ENCODE data around the gene DGAT2.
"Not testable (repeated sequence)": the region's sequence is repeated elsewhere in the genome, so short reads cannot be mapped to it uniquely, and the experiment has no call there.

Gene DGAT2, protein sequence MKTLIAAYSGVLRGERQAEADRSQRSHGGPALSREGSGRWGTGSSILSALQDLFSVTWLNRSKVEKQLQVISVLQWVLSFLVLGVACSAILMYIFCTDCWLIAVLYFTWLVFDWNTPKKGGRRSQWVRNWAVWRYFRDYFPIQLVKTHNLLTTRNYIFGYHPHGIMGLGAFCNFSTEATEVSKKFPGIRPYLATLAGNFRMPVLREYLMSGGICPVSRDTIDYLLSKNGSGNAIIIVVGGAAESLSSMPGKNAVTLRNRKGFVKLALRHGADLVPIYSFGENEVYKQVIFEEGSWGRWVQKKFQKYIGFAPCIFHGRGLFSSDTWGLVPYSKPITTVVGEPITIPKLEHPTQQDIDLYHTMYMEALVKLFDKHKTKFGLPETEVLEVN

DNA sequence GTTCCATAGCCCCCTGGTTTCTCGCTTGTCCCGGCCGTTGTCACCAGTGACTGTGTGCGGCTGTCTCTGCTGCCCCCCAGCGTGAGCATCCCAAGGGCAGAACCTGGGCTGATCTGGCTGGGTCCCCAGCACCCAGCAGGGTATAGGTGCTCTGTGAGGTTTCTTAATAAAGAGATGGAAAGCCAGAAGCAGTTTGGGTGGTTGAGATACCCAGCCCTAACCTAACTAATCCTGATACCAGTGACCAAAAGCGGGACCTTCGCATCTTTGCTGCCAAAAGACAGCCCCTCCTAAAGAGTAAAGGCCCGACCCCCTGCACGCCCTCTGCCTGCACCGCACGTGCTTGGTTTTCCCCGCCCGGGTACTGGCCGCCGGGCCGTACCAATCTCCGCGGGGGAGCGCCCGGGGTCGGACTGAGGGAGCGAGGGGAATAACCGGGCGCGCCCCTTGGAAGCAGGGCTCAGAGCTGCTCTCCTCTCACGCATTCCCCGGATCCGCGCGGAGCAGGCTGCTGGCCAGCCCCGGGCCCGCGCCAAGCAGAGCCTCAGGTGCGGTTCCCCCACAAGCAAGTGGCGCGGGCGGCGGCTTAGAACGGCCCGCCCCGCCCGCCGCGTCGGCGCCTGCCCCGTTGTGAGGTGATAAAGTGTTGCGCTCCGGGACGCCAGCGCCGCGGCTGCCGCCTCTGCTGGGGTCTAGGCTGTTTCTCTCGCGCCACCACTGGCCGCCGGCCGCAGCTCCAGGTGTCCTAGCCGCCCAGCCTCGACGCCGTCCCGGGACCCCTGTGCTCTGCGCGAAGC, at the start of gene DGAT2:
DGAT2 (plus strand) TSS at position 667 of the 797 bp plus-strand sequence. CDS start 214 bp downstream, outside the sequence.
- DNase-seq: peak; percentile 53

DNA sequence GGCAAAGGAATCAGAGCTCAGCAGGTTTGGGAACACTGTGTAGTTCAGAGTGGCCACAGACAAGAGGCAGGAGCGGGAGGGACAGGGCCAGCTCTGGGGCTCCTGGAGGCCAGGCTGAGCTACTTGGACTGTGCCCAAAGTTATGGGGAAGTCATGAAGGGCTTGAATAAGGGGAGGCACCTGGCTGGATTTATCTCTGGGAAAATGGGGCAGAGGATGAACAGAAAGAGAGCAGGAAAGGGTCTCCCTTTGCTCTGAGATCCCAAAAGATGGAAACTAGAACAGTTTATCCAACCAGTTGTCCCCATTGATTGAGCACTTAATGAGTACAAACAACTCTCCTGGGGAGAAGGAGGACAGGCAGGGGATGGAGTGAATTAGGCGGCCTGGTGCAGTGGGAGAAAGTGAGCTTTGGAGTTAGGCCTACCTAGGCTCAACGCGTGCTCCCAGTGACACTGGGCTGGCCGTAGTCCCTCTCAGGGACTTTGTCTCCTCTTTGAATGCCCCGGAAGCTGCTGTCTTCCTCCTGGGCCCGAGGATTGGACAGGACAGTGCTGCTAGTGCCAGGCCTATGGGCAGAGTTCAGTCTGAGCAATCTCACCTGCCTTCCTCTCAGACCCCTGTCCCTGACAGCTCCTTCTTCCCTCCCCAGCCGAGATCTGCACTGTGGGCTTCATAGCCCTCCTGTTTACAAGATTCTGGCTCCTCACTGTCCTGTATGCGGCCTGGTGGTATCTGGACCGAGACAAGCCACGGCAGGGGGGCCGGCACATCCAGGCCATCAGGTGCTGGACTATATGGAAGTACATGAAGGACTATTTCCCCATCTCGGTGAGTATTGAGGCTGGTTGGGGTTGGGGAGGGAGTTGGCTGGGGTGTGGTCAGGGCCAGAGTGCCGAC, 49.0 kb upstream of the DGAT2 start:
- no peak for DNase-seq

DNA sequence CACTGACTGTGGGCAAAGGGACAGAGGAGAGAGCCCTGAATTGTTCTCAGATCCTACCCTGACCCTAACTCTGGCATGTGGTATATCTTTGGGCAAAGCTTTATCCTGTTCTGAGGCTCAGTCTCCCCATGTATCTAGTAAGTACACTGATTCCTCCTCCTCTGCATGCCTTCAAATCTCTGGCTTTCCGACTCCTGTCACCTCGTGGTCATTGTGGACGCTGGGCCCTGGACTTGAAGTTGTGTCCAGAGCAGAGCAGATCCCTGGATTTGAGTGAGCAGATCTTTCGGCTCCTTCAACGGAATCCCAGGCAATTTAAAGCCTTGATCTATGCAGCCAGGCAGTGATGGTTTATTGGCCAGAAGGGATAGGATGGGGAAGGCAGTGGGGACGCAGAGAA, 47.9 kb upstream of the DGAT2 start:
- no peak for DNase-seq

DNA sequence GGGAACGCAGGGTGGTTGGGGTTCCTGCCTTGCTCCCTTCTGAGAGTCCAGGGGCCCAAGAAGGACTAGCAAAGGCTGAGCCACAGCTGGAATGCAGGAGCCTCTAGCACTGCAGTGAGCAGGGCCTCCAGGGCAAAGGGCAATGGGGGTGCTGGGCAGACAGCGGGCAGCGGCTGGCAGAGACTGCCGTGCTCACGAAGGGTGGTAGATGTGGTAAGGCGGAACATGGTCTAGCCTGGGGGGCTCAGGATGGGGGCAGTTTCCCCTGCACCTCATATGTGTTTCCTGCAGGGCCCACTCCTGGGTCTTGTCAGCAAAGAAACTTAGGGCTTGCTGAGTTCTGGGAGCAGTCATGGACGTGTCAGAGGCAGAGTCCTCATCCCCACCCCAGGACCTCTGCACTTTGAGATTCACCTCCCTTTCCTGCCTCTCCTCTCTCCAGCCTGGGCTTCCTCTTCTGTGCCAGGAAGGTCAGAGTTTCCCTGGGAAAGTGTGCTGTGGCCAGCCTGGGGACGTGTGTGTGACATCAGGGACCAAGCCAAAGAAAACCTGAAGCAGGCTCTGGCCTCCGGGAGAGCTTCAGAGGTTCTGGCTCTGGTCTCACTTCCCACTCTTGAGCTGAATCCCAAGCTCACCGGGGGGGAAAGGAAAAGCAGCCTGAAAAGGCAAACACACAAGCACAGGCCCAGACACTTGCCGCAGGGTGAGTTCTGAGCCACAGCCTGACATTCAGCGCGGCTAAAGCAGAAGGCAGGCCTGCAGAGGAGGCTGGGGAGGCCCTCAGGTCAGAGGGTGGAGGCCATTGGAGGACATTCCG, 46.5 kb upstream of the DGAT2 start:
- DNase-seq: no peak

DNA sequence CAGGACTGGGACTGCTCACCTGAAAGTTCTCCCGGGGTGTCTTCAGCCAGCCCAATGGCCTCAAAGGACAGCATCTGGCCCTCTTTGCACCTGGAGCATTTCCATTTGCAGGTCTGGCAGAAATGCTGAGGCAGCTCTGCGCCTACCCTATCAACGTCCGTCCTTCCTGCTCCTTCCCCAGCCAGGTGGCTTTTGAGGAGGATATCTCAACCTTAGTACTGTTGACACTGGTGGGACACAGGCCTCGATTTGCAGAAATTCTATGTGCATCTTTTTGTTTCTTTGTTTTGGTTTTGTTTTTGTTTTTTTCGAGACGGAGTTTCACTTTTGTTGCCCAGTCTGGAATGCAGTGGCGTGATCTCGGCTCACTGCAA, 45.9 kb upstream of the DGAT2 start:
- no peak for DNase-seq

DNA sequence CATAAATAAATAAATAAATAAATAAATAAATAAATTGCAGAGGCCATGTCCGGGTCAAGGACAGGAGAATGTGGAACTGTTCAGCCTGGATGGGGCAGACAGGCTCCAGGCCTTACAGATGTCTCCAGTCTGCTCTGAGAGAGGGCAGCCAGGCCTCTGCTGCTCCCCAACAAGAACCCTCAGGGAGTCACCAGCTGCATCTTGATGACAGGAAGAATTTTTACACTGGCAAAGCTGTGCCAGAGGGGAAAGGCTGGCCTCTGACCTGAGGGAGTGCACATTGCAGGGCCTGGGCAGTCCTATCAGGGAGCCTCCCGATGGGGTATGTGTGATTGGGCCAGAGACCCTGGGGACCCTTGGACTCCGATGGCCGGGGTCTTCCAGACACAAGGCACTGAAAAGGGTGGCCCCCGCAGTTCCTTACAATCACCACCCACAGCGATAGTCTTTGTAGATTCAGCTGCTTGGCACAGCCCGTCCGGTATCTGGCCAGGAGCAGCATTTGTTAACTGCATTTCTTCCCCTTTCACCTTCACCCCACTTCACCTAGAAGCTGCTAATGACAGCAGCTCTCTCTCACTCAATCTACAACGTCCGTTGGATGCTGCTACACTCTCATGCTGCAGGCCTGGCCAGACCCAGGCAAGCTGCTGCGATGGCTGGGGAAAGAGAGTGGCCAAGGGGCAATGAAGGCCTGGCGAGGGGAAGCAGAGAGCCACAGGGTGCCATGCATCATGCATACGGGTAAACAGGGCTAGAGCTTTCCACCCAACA, 42.8 kb upstream of the DGAT2 start:
- DNase-seq: no peak

DNA sequence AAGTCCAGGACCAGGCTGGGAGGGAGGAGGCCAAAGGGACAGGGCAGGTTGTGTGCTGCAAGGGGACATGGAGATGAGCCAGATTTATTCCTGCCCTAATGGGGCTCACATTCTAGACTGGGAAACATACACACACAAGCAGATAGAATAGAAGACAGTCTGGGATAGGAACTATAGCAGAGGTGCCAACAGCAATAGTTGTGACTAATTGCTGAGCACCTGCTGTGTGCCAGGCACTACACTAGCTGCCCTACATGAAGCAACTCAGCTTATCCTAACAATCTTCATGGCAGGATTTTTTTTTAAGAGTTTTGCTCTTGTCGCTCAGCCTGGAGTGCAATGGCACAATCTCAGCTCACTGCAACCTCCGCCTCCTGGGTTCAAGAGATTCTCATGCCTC, 39.6 kb upstream of the DGAT2 start:
- no peak for DNase-seq

DNA sequence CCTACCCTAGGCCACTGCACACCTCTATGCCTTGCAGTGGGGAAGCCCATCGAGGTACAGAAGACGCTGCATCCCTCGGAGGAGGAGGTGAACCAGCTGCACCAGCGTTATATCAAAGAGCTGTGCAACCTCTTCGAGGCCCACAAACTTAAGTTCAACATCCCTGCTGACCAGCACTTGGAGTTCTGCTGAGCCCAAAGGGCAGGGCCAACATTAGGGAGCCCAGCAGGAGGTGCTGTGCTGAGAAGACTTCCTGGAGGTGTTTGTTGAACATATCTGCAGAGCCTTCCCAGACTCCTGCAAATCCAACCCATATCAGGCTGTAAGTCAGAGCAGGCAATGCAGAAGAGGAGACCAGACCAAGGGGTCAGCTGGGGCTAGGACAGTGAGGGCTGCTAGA, 37.5 kb upstream of the DGAT2 start:
- DNase-seq: no peak

DNA sequence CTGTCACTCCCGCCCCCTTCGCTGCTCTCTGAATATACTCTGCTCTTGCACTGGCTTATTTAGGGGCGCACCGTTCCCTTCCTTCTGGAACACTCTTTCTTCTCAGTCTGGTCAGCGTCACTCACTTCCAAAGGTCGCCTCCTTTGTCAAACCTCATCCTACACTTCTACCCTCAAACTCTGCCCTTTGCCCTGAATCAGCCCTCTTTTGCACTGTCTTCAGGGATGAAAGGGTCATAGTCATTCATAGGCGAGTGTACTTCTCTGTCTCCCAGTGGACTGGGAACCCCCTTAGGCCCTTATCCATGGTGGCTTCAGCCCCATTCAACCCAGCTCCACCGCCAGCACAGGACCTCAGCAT, 35.5 kb upstream of the DGAT2 start:
- no peak for DNase-seq

DNA sequence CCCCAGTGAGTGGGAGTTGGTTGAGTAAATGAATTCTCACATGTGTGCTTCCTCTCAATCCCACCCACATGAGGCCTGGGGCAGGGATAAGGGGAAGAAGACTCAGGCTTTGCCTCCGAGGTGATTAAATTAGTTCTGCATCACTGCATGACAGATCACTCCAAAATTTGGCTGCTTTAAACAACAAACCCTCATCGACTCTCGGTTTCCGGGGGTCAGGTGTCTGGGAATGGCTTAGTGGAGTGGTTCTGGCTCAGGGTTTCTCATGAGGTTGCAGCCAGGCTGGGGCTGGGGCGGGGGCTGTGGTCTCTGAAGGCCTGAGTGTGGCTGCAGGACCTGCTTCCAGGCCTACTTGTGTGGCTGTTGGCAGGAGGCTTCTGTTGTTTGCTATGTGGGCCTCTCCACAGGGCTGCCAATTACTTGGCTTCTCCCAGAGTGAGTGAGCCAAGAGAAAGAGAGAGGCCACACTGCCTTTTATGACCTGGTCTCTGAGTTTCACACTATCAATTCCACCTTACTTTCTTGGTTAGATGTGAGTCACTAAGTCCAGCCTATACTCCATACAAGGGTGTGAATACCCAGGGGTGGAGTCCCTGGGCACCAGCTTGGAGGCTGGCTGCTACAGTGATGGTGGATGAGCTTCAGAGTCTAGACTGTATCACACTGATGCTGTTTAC, 35.0 kb upstream of the DGAT2 start:
- DNase-seq: no peak

DNA sequence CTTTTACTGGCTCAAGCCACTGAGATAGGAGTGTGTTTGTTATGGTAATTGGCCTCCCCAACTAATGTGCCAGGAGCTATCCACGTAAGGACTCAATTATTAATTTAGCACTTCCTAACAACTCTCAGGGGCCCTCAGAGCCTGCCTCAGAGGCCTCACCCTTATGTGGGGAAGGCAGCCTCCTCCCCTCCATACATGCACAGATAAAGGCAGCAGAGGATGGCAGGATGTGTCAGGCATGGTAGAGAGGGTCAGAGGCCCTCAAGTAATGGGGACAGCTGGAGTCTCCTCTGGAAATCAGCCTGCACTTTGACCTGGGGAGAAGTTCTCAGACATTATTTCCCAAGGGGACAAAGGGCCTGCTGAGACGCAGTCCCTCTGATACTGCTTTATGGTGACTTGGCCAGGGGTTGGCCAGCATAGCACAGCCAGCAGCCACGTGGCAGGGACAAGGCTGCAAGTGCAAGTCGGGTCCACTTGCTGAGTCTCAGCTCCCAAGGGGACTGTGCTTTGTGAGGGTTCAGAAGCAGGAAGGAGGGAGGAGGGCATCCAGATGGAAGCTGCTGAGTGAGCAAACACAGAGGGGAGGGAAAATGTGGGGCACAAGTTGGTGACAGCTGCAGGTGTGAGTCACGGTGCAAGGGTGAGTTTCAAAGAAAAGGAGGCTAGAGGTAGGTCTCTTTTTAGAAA, 33.9 kb upstream of the DGAT2 start:
- no peak for DNase-seq

DNA sequence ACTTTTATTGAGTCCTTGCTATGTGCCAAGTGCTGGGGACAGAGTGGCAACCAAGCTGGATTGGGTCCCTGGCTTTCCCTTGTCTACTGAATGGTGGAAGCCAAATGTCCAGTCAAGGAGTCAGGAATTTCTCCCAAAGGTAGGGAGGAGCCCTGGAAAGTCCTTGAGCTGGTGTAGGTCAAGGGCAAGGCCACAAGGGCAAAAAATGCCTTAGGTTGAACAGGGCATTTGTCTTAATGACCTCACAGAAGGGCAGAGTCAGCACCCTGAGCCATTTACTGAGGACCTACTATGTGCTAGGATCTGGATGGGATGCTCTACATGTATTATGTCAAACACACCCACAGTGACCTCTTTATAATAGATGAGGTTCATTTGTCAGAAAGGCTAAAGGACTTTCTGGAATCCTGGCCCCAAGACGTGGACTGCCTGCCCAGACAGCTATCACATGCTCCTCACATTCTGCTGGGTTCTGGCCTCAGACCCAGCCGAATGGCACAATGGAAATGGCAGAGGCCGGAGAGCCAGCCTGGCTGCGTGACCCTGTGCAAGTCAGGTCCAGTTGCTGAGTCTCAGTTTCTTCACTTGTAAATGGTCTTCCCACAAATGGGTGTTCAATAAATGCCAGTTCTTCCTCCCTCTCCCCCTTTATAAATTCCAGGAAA, 33.3 kb upstream of the DGAT2 start:
- no peak for DNase-seq

DNA sequence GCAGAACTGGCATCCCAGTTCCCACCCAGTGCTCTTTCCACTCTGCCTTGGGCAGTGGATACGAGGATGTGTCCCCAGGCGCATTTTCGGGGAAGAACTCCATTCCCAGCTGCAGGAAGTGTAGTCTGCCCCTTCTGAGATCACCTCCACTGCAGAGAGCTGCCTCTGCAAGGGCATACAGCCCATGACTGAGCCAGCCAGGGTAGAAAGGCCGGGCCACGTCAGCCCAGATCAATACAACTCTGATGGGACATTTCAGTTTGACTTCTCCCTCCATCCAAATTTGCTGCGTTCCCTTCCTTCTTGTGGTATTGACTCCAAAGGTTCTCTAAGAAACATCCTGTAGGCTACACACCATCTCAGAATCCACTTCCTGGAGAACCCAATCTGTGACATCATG, 31.3 kb upstream of the DGAT2 start:
- no peak for DNase-seq

DNA sequence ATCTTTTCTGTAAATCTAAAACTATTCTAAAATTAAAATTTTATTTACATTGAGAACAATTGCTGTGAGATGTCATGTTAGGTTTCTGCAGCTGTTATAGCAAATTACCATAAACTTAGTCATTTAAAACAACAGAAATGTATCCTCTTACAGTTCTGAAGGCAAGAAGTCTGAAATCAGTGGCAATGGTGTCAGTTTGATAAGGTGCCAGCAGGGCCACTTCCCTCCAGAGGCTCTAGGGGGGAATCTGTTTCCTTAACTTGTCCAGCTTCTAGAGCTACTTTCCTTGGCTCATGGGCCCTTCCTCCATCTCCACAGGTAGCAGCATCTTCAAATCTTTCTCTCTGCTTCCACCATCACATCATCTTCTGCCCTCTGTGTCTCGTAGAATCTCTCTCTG, 27.9 kb upstream of the DGAT2 start:
- no peak for DNase-seq

DNA sequence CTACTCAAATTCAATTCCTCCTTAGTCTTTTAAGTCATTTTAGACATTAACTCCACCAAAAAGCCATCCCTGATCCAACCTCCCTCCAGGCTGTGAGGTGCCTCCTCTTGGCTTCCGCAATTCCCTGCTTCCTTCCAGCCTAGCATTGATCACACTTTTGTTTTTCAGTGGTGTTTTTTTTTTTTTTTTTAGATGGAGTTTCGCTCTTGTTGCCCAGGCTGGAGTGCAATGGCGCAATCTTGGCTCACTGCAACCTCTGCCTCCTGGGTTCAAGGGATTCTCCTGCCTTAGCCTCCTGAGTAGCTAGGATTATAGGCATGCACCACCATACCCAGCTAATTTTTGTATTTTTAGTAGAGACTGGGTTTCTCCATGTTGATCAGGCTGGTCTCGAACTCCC, 25.4 kb upstream of the DGAT2 start:
- not testable (repeated sequence) for DNase-seq

DNA sequence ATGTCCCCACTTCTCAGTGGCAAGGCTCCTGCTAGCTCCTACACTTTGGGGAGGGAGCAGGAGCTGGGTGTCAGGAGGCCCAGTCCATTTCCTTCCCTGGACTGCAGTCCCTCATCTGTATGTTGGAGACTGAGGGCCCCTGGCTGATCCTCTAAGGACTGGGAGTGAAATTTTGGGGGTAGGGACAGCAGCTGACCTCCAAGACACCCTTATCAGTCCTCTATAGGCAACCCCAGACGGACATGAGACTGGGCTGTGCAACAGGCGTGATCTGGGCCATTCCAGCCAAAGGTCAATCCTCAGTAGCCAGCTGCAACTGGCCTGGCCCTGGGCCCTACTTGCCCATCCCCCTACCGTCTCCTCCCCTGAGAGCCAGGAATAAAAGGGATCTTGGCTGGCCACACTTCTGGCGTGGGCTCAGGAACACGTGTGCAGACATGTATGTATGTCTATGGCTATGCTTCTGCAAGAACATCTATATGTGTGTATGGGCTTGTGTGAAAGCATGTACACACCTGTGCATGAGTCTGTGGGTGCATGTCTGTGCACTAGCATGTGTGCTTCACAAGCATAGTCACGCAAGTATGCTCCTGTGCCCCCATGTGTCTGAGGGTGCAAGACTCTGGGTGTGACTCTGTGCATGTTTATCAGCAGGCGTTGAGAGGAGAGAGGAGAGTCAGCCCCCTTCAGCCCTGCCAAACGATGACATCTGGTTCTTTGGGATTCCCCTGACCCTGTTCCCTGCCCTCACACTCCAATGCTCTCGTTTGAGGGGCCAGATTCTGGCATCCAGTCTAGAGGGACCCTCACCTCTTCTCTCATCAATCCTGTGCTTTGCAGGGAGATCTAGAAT, 24.6 kb upstream of the DGAT2 start:
- no peak for DNase-seq

DNA sequence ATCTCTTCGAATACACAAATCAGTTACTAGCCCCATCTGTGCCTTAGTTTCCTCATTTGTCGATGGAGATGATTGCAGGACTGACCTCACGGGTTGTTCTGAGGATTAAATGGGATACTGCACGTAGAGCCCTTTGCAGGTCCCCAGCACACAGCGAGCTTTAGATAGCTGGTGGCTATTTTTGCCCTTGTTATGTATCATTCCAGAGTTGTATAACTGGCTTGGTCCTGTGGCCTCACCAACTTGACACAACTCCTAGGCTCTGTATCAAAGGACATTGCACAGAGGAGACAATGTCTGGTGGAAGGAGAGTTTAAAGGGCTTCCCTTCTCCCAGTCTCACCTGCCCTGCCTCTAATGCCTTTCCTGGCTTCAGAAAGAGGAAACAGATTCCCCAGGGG, 22.8 kb upstream of the DGAT2 start:
- no peak for DNase-seq

DNA sequence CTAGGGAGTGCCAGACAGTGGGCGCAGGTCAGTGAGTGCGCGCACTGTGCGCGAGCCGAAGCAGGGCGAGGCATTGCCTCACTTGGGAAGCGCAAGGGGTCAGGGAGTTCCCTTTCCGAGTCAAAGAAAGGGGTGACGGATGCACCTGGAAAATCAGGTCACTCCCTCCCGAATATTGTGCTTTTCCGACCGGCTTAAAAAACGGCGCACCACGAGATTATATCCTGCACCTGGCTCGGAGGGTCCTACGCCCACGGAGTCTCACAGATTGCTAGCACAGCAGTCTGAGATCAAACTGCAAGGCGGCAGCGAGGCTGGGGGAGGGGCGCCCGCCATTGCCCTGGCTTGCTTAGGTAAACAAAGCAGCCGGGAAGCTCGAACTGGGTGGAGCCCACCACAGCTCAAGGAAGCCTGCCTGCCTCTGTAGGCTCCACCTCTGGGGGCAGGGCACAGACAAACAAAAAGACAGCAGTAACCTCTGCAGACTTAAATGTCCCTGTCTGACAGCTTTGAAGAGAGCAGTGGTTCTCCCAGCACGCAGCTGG, 19.8 kb upstream of the DGAT2 start:
- DNase-seq: not testable (repeated sequence)

DNA sequence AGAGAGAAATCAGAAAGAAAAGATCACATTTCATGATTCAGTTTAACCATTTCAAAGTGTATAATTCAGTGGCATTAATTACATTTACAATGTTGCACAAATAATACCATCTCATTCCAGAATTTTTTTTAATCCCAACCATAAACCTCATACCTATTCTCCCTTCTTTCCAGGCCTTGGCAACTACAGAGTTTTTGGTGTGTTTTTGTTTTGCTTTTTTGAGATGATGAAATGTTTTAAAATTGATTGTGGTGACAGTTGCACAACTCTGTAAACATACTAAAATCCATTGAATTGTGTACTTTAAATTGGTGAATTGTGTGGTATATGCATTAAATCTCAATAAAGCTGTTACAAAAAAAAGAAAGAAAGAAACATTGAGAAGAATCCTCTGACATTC, 13.6 kb upstream of the DGAT2 start:
- not testable (repeated sequence) for DNase-seq
